HUDEP-2 (cell line): Measurements from ENCODE around the gene VPS37D.

Experiments
- DNase-seq, 76 experiments: peaks; one replicate each; lab custom pipeline; 2025; ENCODE audit not compliant: unreplicated experiment in 76 of 76; lab: John Stamatoyannopoulos, UW

VPS37D gene

DNA sequence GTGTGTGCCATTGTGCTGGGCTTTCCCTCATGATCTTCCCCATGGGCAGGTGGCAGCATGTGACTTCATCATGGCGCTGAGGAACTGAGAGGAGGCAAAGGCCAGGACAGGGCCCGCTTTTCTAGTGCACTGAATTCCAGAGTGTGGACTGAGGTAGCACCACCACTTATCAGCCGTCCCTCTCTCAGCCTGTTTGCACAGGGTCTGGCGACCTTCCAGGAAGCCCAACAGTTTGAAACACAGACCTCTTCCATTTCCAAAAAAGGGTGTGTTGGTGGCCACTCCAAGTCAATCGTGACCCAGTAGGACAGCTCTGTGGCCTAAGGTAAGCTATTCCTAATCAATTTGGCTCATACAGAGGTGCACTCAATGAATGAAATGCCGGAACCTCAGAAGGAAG lies 11.2 kb downstream of the VPS37D start:
- peak in 2 of 76 experiments; percentile 10 to 11 for DNase-seq

DNA sequence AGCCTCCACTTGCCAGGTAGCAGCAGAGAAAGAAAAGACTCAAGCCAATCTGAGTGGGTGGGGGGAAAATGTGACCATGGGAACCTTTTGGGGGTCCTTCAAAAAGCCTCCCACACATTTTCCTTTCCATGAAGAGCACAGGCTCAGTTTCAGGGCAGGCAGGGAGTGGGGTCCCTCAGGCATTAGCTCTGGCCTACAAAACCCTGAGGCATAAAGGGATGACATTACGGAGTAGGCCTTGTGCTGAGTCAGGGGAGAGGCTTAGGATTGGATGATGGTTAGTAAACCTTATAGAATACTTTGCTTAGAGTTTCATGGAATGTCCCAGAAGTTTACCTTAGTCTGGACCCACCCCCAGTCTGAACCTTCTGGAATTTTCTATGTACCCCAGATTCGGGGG lies 12.1 kb downstream of the VPS37D start:
- DNase-seq = no peak

DNA sequence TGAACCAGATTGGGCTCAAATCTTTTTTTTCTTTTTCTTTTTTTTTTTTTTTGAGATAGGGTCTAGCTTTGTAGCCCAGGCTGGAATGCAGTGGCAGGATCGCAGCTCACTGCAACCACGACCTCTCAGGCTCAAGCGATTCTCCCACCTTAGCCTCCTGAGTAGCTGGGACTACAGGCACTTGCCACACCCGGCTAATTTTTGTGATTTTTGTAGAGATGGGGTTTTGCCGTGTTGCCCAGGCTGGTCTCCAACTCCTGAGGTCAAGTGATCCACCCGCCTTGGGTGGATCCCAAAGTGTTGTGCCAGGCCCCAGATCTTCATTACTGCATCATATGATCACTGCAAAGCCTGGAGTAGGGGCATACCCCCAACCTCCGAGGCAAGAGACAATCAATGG lies 12.9 kb downstream of the VPS37D start:
- DNase-seq = no peak

DNA sequence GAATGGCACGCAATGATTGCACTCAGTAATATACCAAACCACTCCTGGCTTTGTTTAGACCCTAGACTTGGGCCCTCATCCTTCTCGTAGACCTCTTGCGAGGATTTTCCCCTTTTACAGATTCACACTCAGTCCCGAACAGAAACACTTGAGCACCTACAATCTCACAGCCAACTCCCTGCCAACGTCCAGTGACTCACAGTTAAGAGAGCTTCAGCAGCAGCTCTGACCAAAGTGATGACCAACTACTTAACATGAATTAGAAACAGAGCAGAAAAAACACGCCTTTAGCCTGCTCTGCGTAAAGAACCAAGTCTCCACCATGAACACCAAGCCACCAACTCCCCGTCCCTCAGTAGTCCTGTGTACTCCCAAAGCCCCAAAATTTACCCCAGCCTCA lies 13.4 kb downstream of the VPS37D start:
- peak in 2 of 76 experiments; percentile 10 to 11 for DNase-seq

DNA sequence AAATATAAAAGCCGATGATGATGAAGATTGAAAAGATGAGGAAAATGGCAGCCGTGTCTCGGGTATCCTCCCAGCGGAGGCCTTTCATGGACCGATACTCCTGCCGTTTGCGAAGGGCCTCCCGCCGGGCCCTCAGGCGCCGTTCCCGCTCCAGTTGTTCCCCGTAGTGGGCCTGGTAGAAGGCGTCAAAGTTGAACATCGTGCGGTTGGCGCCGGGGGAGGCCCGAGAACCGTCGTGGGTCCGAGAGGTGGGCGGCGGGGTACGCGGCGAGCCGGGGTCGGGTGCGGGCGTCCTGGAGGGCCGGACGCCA lies 15.1 kb downstream of the VPS37D start:
- no peak for DNase-seq

DNA sequence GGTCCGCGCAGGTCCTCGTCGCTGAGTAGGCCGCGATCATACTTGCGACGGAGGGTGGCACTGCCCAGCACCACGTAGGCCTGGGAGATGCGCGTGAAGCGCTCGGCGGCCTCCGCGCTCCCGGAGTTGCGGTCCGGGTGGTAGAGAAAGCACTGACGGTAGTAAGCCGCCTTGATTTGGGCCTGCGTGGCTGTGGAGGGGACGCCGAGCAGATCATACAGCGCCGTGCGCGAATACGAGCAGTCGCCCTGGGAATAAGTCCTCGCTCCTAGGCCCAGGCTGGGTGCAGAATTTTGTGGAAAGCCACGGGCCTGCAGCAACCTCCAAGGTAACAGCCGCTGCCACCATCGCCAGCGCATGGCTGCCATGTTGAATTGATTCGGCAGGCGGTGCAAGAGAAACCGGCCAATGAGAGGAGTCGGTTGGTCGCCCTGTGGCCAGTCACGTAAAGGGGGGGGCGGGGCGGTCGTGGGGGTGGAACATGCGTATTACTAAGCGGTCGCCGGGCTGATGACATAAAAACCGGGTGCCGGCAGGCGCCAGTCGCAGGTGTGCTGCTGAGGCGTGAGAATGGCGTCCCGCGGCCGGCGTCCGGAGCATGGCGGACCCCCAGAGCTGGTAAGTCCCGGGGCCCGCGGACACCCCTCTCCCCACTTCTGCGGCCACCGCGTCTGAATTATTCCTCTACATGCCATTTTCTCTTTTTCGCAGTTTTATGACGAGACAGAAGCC lies 15.6 kb downstream of the VPS37D start, which contains the start of the genes BUD23 and DNAJC30:
BUD23 (plus strand) TSS at position 542 of the 732 bp plus-strand sequence; CDS start at position 571, 29 bp downstream.
DNAJC30 (minus strand) TSS at position 398 of the 732 bp plus-strand sequence; CDS start at position 368, 30 bp downstream.
- peak in 74 of 76 experiments; percentile 48 to 98 (median 92) for DNase-seq

DNA sequence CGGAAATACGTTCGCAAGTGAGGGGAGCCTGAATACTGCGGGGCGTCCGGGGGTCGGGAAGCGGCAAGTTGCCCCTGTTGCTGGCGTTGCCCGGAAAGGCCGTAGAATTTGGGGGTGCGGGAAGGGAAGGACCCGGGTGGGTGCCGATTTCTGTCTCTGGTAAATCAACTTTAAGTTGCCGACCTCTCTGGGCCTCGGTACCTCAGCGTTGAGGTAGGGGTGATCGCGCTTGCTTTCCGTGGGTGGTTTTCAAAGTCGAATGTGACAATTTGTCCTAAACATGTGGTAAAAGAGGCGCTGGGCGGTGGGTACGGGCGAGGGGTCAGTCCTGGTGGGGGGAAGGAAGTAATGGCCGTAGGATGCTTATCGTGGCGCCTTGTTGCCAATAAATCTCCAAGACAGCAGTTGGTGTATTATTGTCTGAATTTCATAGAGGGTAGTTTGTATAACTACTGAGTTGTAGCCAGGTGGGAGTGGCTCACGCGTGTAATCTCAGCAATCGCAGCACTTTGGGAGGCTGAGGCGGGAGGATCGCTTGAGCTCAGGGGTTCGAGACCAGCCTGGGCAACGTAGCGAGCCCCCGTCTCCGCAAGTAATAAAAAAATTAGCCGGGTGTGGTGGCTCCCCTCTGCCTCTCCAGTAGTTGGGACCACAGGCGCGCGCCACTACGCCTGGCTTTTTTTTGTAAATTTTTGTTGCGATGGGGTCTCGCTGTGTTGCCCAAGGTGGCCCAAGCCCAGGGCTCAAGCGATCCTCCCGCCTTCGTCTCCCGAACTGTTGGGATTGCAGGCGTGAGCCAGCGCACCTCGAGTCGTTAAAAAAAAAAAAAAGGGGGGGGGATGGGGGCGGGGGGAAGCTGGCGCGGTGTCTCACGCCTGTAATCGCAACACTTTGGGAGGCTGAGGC lies 16.4 kb downstream of the VPS37D start:
- DNase-seq = peak in 5 of 76 experiments; percentile 12 to 35 (median 17)

DNA sequence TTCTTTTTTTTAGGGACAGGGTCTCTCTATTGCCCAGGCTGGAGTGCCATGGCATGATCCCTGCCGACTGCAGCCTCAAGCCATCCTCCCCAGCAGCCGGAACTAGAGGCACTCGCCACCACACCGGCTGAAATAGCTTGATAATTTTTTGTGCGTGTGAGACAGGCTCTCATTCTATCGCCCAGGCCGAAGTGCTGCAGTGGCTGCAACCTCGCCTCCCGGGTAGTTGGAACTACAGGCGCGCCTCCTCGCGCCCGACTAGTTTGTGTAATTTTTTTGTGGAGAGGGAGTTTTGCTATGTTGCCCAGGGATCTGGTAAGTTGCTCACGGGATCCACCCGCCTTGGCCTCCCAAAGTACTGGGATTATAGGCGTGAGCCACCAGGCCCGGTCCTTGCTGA lies 17.7 kb downstream of the VPS37D start:
- DNase-seq = no peak

DNA sequence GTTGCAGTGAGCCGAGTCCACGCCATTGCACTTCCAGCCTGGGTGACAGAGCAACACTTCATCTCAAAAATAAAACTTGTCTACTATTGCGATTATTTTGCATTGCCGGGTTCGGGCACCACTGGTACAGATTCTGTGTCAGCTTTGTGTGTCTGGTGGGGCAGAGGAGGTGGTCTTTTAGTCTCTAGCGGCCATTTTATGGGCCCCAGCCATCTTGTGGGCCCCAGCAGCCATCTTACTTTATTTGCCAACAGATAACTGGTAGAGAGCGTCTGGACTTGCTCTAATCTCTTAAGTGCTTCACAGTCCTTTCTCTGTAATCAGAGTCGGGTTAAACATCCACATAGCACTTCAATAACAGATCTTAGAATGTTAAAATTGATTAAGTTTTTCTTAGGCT lies 20.7 kb downstream of the VPS37D start:
- DNase-seq = no peak

DNA sequence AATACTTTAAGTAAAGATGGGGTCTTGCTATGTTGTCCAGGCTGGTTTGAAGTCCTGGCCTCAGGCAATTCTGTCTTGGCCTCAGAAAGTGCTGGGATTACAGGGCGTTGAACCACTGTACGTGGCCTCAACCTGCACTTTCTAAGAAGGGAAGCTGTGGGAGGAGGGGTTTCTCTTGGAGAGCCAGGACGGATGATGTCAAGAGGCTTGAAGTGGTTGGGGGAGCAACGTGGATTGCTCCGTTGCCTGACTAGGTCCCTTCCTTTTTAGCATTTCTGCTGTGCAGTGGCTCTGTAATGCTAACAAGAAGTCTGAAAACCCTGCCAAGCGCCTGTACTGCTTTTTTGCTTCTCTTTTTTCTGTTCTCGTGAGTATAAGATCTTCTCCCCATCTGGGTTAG lies 23.0 kb downstream of the VPS37D start:
- no peak for DNase-seq

DNA sequence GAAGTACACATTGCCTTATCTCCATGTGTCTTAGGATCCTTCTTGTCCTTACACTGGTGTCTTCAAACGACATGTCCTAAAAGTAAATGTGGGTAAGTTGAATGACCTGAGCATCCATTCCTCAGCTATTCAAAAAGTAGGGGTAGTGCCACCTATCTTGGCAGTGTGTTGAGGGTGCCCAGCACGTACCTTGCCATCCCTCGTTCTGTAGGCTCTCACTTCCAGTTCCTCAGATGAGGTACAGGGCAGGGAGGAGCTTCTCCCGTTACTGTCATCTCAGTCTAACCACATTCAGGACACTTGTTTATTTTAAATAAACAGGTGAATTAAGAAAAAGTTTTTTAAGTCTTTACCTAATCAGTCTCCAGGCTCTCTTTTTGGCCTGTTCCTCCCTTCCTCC lies 28.7 kb downstream of the VPS37D start:
- no peak for DNase-seq

DNA sequence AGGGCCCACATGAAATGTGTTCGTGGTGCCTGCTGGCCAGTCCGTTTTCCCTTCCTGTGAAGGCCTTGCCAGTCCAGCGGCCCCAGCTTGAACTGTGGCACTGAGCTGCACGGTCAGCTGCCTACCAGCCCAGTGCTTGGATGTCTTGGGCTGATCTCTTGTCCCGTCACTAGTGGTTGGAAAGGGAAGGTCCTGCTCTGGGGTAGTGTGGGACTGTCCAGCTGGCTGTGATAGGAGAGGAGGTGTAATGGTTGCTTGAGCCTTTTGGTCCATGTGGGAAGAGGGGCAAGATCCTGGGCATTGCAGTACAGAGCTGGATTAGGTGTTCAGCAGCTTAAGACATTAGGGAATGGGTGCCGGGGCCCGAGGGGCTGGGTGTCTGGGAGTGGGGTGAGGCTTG lies 30.8 kb downstream of the VPS37D start:
- DNase-seq = no peak

DNA sequence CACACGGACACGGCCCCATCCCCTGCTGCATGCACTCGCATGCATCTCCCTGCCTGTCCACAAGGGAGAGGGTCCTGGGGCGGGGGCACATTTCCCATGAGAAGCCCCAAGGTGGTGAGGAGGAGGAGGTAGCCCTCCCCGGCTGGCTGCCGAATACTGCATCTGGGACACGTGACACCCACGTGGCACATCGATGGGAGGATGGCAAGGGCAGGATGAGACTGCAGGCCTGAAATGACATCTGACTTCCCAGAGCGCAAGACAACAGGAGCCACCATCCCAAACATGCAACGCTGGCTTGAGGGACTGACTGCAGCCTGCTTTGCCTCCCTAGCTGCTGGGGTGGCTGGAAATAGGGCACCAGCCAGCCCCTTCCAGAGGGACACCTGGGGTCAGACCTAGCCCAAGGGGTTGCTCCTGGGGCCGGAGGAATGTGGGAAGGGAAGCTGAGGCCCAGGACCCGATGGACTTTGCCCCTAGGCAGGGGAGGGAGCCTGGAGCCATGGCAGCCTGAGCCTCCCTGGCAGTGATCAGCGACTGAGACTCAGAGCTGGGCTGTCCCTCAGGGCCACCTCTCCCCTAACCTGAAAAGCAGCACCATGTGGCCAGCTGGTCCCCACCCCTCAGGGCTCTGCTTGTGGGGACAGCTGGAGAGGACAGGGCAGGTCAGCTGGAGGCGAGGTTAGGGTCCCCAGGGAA lies 31.9 kb downstream of the VPS37D start:
- no peak for DNase-seq

DNA sequence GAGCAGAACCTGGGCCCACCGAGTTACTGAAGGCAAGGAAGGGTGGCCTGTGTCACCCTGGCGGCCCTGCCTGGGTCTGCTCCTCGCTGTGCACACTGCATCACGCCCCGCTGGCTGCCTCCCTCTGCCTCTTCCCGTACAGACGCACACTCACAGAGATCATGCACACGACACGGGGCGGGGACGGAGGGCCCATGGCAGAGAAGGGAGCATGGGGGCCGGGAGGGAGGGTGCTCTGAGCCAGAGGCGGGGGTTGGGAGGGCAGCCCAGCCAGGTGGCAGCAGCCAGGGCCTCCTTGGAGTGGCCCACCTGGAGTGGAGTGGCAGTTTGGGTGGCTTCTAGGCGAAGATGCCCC lies 32.4 kb downstream of the VPS37D start:
- no peak for DNase-seq

DNA sequence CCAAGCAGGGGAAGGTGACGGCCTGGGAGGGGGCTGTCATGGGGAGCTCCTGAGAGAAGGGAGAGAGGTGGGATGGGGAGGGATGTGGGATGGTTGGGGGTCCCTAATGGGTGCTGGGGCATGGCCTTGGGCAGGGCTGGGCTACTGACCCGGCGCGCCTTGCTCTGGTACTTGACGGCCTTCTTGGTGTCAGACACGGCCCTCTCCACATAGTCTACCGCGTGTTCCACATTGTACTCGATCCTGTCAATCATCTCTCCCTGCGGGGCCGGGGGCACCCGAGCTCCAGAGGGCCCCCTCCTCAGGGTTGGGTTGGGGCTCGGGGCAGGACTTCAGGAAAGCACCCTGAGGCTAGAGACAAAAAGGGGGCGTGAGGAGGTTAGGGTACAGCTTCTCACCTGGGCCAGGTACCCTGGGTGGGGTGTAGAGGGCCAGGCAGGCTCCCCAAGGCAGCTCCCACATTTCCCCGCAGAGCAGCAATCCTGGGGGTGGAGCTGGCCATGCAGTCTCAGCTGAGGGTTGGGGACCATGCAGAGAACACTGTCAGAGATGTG lies 33.0 kb downstream of the VPS37D start:
- DNase-seq = no peak

DNA sequence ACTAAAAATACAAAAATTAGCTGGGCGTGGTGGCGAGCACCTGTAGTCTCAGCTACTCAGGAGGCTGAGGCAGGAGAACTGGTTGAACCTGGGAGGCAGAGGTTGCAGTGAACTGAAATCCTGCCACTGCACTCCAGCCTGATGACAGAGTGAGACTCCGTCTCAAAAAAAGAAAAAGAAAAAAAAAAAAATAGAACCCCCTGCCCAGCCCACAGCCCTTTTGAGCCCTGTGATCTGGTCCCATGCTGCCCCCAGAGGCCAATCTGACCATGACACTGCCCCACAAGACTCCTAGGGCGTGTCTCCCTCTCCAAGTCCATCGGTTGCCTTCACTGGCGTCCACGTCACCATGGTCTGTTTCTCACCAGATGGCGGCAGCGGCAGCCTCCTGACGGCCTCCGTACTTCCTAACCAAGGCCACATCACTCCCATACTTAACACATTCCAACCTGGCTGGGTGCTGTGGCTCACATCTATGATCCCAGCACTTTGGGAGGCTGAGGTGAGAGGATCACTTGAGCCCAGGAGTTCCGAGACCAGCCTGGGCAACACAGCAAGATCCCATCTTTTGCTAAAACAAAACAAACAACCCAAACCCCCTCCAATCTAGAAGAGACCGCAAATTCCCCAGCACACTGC lies 33.8 kb downstream of the VPS37D start:
- peak in 17 of 76 experiments; percentile 4 to 43 (median 13) for DNase-seq

DNA sequence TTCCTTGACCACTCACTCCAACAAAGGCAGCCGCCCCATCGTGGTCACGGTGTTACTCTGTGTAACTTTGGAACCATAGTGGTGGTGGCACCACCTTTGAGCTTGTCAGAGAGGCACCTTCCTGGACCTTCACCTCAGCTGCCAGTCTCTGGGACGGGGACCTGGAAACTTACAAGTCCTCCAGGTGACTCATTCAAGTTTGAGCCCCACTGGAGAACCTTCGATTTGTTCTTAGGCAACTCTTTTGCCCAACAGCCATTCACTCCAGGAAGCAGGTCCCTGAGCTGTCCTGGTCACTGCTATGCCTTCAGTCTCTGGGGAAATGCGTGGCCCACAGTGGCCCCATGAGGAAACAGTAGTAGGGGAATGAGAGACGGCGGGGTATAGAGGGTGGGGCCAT lies 34.6 kb downstream of the VPS37D start:
- DNase-seq = no peak

DNA sequence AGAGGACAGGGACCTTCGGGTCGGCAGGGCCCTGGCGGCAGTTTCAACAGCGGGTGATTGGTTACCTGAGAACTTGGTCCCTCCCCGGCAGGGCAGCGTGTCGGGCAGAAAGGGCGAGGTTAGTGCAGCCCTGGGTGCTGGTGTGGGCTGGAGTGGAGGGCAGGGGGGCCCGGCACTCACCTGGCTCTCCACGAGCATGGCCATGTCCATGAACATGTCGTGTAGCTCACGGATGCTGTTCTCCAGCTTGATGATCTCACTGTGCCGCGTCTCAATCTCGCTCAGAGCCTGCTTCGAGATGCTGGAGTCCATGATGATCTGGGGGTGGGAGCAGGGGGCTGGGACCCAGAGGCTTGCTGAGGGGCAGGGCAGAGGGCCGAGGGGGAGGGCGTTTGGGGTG lies 35.0 kb downstream of the VPS37D start:
- no peak for DNase-seq

DNA sequence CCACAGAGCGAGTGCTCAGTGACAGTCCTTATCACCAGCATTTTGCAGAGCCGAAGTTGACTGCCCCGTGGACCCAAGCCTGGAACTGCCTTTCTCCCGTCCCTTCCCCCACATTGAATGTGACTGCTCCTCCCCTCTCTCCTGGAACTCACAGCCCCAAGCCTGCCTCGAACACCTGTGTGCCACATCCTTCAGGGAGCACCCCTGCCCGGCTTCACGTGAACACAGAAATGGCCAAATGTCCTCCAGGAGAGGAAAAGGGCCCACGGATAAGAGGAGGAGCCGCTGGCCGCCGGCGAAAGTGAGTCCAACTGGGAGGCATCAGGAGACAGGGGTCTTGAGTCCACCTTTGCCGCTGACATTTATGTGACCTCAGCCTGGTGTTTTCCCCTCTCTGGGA lies 35.6 kb downstream of the VPS37D start:
- DNase-seq = no peak
